ENCODE measurements around the gene ANTXR1.

The ANTXR1 gene

DNA sequence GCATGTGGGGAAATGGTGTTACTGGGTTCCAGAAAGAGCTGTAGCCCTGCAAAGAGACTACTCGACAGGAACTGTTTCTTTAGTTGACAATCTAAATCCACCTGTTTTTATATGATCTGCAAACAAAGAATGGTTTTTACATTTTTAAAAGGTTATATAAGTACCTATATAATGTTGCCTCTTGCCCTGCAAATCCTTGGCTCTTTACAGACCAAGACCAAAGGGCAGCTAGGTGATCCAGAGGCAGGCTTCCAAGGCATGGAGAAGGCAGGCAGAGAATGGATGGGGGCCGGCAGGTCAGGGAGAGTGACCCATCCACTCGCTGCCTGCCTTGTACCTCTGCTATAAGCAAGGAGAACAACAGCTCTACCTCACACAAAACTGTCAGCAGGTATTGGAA is 173.6 kb downstream of the ANTXR1 start:
- H3K4me3 ChIP-seq (ENCODE audit: control insufficient read depth in 1 of 7, extremely low read depth in 1 of 7, insufficient read depth in 4 of 7, low read depth in 2 of 7, low read length in 6 of 7): no peak overlapping the region
- H3K27ac ChIP-seq (ENCODE audit: insufficient read depth in 1 of 2, low read depth in 1 of 2, low read length in 2 of 2, poor library complexity in 1 of 2, severe bottlenecking in 2 of 2): no peak overlapping the region
- DNase-seq: no peak
- ChIA-PET POLR2A (no interaction called here), CTCF (interaction anchor here (0.6 to 3.4 kb wide), 3 partner anchors 11 to 190 kb away, joined by 4 to 10 read pairs (median 6); no protein-coding TSS in a partner anchor)
- no peaks in the 10 kb centered on the region for H3K9me3 ChIP-seq (ENCODE audit: control extremely low read depth in 1 of 5, control insufficient read depth in 4 of 5, insufficient read depth in 2 of 5, low read depth in 1 of 5, low read length in 4 of 5)
- 90% methylated on average over 2 of the region's 3 CpGs for WGBS (ENCODE audit: insufficient coverage)
- no peaks in the 10 kb centered on the region for H3K4me1 ChIP-seq (ENCODE audit: control extremely low read depth in 1 of 4, control insufficient read depth in 4 of 4, insufficient read depth in 4 of 4, low read length in 3 of 4)
- peaks cover 0 to 5% (median 2%) of the 10 kb centered on the region in 5 experiments for H3K27me3 ChIP-seq (replicated peaks in 2 of 5; ENCODE audit: control insufficient read depth in 4 of 5, insufficient read depth in 5 of 5, low read length in 4 of 5)
- no peaks in the 10 kb centered on the region for H3K36me3 ChIP-seq (ENCODE audit: control insufficient read depth in 4 of 4, insufficient read depth in 4 of 4, low read length in 3 of 4)

DNA sequence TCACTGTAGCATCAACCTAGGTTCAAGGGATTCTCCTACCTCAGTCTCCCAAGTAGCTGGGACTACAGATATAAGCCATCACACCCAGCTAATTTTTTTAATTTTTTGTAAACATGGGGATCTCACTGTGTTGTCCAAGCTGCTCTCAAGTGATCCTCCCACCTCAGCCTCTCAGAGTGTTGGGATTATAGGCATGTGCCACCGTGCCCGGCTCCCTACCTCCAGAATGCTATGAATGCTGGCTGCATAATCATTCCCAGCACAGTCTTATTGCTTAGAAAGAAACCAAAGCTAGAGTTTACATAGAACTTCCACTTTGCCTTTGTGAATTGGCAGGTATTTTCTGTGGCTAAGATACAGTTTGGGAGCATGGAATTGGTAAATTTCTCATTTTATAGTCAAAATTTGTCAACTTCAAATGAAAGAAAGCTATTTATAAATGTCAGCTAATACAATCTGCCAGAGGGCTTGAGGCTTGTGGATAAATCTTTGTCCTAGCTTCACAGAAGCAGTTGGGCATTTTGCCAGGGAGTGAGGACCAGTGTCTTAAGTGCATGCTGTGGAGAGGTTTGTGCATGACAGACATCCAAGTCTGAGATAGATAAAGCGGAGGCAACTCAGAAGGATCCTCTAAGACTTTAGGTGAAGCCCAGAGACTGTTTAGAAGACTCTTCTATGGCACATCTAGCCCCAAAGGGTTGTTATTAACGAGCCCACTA is 175.4 kb downstream of the ANTXR1 start:
- POLR2A ChIA-PET: no interaction called here
- Histone ChIP-seq H3K4me3 (ENCODE audit: control insufficient read depth in 1 of 7, extremely low read depth in 1 of 7, insufficient read depth in 4 of 7, low read depth in 2 of 7, low read length in 6 of 7) (no peak overlapping the region), H3K27ac (ENCODE audit: insufficient read depth in 1 of 2, low read depth in 1 of 2, low read length in 2 of 2, poor library complexity in 1 of 2, severe bottlenecking in 2 of 2) (no peak overlapping the region), H3K36me3 (ENCODE audit: control insufficient read depth in 4 of 4, insufficient read depth in 4 of 4, low read length in 3 of 4) (no peaks in the 10 kb centered on the region), H3K9me3 (ENCODE audit: control extremely low read depth in 1 of 5, control insufficient read depth in 4 of 5, insufficient read depth in 2 of 5, low read depth in 1 of 5, low read length in 4 of 5) (no peaks in the 10 kb centered on the region), H3K4me1 (ENCODE audit: control extremely low read depth in 1 of 4, control insufficient read depth in 4 of 4, insufficient read depth in 4 of 4, low read length in 3 of 4) (no peaks in the 10 kb centered on the region), H3K27me3 (replicated peaks in 2 of 5; ENCODE audit: control insufficient read depth in 4 of 5, insufficient read depth in 5 of 5, low read length in 4 of 5) (peaks cover 0 to 5% (median 2%) of the 10 kb centered on the region in 5 experiments)
- DNase-seq: no peak
- CTCF ChIA-PET: interaction anchor here (2.4 to 3.4 kb wide), 2 partner anchors 9 to 15 kb away, joined by 6 to 10 read pairs; no protein-coding TSS in a partner anchor
- WGBS (ENCODE audit: insufficient coverage): no CpG with 5 or more reads among the region's 4 CpGs

DNA sequence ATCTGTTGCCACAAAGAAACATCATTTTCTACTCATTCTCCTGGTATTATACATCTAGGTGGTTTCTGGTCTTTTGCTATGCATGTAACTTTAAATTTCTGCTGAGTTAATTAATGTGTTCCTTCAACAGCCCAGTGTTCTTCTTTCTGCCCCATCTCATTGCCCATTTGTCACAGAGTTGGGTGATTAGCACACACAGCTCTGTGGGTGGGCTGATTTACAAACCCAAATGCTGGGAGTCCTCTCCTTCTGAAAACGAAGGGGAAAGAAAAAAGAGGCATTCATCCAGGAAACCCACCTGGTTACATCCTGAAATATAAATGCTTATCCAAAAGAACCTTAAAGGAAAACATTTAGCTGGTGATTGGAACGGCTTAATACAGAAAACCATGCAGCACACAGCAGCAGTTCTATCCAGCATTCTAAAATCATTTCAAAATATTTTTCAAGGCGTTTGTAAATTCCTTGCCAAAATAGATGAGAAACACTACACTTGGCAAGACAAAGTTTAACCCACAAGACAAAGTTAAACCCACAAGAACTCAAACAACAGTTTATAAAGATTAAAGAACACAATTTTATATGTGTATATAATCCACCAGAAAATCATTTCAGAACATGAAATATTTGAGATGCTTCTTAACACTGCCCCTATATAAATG is 177.9 kb downstream of the ANTXR1 start:
- Histone ChIP-seq H3K4me3 (ENCODE audit: control insufficient read depth in 1 of 7, extremely low read depth in 1 of 7, insufficient read depth in 4 of 7, low read depth in 2 of 7, low read length in 6 of 7) (no peak overlapping the region), H3K27ac (ENCODE audit: insufficient read depth in 1 of 2, low read depth in 1 of 2, low read length in 2 of 2, poor library complexity in 1 of 2, severe bottlenecking in 2 of 2) (no peak overlapping the region), H3K4me1 (ENCODE audit: control extremely low read depth in 1 of 4, control insufficient read depth in 4 of 4, insufficient read depth in 4 of 4, low read length in 3 of 4) (no peaks in the 10 kb centered on the region), H3K27me3 (replicated peaks in 2 of 5; ENCODE audit: control insufficient read depth in 4 of 5, insufficient read depth in 5 of 5, low read length in 4 of 5) (peaks cover 0 to 9% (median 2%) of the 10 kb centered on the region in 5 experiments), H3K9me3 (ENCODE audit: control extremely low read depth in 1 of 5, control insufficient read depth in 4 of 5, insufficient read depth in 2 of 5, low read depth in 1 of 5, low read length in 4 of 5) (no peaks in the 10 kb centered on the region), H3K36me3 (ENCODE audit: control insufficient read depth in 4 of 4, insufficient read depth in 4 of 4, low read length in 3 of 4) (no peaks in the 10 kb centered on the region)
- 100% methylated on average over 1 of the region's 3 CpGs for WGBS (ENCODE audit: insufficient coverage)
- no peak for DNase-seq
- ChIA-PET CTCF (interaction anchor here (0.6 kb wide), 1 partner anchor 10 kb away, joined by 3 read pairs; no protein-coding TSS in a partner anchor), POLR2A (no interaction called here)

DNA sequence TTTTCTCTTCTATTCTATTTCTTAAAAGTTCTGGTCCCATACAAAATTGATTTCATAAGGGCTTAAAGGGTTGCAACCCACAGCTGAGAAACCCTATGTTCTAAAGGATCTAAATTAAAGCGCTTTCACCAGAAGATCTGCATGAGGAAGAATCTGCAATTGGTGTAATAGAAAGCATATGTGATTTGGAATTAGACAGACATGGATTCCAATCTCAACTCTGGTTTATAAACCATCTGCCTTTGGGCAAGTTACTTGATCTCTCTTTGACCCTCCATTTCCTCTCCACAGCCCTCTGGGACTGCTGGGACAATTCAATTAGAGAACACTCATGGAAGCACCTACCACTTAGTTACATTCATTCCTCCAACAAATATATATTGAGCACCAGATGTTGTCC is 178.7 kb downstream of the ANTXR1 start:
- Histone ChIP-seq H3K4me1 (ENCODE audit: control extremely low read depth in 1 of 4, control insufficient read depth in 4 of 4, insufficient read depth in 4 of 4, low read length in 3 of 4) (no peaks in the 10 kb centered on the region), H3K4me3 (ENCODE audit: control insufficient read depth in 1 of 7, extremely low read depth in 1 of 7, insufficient read depth in 4 of 7, low read depth in 2 of 7, low read length in 6 of 7) (no peak overlapping the region), H3K9me3 (ENCODE audit: control extremely low read depth in 1 of 5, control insufficient read depth in 4 of 5, insufficient read depth in 2 of 5, low read depth in 1 of 5, low read length in 4 of 5) (no peaks in the 10 kb centered on the region), H3K27ac (ENCODE audit: insufficient read depth in 1 of 2, low read depth in 1 of 2, low read length in 2 of 2, poor library complexity in 1 of 2, severe bottlenecking in 2 of 2) (no peak overlapping the region), H3K36me3 (ENCODE audit: control insufficient read depth in 4 of 4, insufficient read depth in 4 of 4, low read length in 3 of 4) (no peaks in the 10 kb centered on the region), H3K27me3 (replicated peaks in 2 of 5; ENCODE audit: control insufficient read depth in 4 of 5, insufficient read depth in 5 of 5, low read length in 4 of 5) (peaks cover 0 to 4% (median 0%) of the 10 kb centered on the region in 5 experiments)
- 100% methylated on average over 1 of the region's 1 CpG for WGBS (ENCODE audit: insufficient coverage)
- ChIA-PET POLR2A (no interaction called here), CTCF (no interaction called here)
- DNase-seq: no peak

DNA sequence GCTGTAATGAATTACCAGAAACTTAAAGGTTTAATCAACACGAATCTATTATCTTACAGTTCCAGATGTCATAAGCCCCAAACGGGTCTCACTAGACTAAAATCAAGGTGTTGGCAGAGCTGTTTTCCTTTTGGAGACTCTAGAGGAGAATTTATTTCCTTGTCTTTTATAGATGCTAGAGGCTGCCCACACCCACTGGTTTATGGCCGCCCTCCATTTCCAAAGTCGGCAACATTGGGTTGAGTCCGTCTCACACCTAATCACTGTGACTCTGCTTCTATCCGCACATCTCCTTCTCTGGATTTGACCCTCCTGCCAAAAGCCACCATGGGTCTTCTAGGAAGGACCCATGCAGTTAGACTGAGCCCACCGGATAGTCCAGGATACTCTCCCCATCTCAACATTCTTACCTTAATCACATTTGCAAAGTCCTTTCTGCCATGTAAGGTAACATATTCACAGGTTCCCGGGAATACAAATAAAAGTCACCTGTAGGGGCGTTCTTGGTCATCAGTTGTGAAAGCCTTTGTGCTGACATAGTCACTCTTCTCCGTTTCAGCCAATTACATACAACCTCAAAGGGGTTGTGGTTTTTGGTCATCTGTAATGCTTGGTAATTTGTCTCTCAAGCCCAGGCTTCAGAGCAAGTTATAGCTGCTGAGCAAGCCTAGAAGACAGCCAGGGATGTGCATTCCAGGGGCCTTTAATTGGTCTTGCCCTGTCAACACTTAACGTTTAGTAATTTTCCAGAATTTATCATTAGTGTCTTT is 179.4 kb downstream of the ANTXR1 start:
- WGBS (ENCODE audit: insufficient coverage): 93% methylated on average over 7 of the region's 11 CpGs
- Histone ChIP-seq H3K4me1 (ENCODE audit: control extremely low read depth in 1 of 4, control insufficient read depth in 4 of 4, insufficient read depth in 4 of 4, low read length in 3 of 4) (no peaks in the 10 kb centered on the region), H3K27ac (ENCODE audit: insufficient read depth in 1 of 2, low read depth in 1 of 2, low read length in 2 of 2, poor library complexity in 1 of 2, severe bottlenecking in 2 of 2) (no peak overlapping the region), H3K4me3 (ENCODE audit: control insufficient read depth in 1 of 7, extremely low read depth in 1 of 7, insufficient read depth in 4 of 7, low read depth in 2 of 7, low read length in 6 of 7) (no peak overlapping the region), H3K27me3 (replicated peaks in 2 of 5; ENCODE audit: control insufficient read depth in 4 of 5, insufficient read depth in 5 of 5, low read length in 4 of 5) (peaks cover 0 to 4% (median 0%) of the 10 kb centered on the region in 5 experiments), H3K36me3 (ENCODE audit: control insufficient read depth in 4 of 4, insufficient read depth in 4 of 4, low read length in 3 of 4) (no peaks in the 10 kb centered on the region), H3K9me3 (ENCODE audit: control extremely low read depth in 1 of 5, control insufficient read depth in 4 of 5, insufficient read depth in 2 of 5, low read depth in 1 of 5, low read length in 4 of 5) (no peaks in the 10 kb centered on the region)
- DNase-seq: no peak
- ChIA-PET CTCF (no interaction called here), POLR2A (no interaction called here)

DNA sequence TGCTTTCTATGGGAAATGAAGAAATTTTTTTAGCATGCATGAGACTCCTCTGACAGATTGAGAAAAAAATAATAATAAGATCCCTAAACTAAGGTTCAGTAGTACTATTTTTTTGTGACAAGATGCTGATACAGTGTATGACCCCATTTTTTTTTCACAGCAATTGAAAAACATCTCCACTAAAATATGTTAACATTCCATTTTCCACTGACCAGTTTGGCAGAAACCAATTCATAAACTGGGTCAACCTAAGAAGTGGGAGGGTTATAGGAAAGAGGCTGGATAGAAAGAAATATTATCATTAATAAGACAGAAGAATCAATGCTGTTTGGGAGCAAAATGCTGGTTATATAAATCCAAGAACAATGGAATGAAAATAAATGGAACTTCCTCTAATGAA is 182.7 kb downstream of the ANTXR1 start:
- no peaks in the 10 kb centered on the region for H3K36me3 ChIP-seq (ENCODE audit: control insufficient read depth in 4 of 4, insufficient read depth in 4 of 4, low read length in 3 of 4)
- ChIA-PET CTCF (interaction anchor here (0.7 to 1.2 kb wide), 3 partner anchors 12 to 49 kb away, joined by 3 read pairs; no protein-coding TSS in a partner anchor), POLR2A (no interaction called here)
- H3K27me3 ChIP-seq (replicated peaks in 2 of 5; ENCODE audit: control insufficient read depth in 4 of 5, insufficient read depth in 5 of 5, low read length in 4 of 5): peaks cover 0 to 4% (median 0%) of the 10 kb centered on the region in 5 experiments
- no peak overlapping the region for H3K27ac ChIP-seq (ENCODE audit: insufficient read depth in 1 of 2, low read depth in 1 of 2, low read length in 2 of 2, poor library complexity in 1 of 2, severe bottlenecking in 2 of 2)
- no peaks in the 10 kb centered on the region for H3K9me3 ChIP-seq (ENCODE audit: control extremely low read depth in 1 of 5, control insufficient read depth in 4 of 5, insufficient read depth in 2 of 5, low read depth in 1 of 5, low read length in 4 of 5)
- no peak for DNase-seq
- H3K4me1 ChIP-seq (ENCODE audit: control extremely low read depth in 1 of 4, control insufficient read depth in 4 of 4, insufficient read depth in 4 of 4, low read length in 3 of 4): no peaks in the 10 kb centered on the region
- H3K4me3 ChIP-seq (ENCODE audit: control insufficient read depth in 1 of 7, extremely low read depth in 1 of 7, insufficient read depth in 4 of 7, low read depth in 2 of 7, low read length in 6 of 7): no peak overlapping the region

All from common myeloid progenitor, CD34-positive (primary cell).